Stimulated activated CD8-positive, alpha-beta memory T cell treated with anti-CD3 and anti-CD28 coated beads, Interleukin-4, amount 100 ng/mL, for 4 hours (primary cell): ENCODE measurements around the gene CFAP97D2.
"Not testable (repeated sequence)": the region's sequence is repeated elsewhere in the genome, so short reads cannot be mapped to it uniquely, and the experiment has no call there.

ENCODE experiments used
- DNase-seq, 2 donors: peaks; one replicate each; pipeline ENCODE4 v3.0.0-alpha.2; 2020; ENCODE audit warnings: low read depth in 2 of 2, low spot score in 1 of 2

The CFAP97D2 gene

GRCh38 chr13:114231886-114232285 is 52.8 kb downstream of the CFAP97D2 start:
- no peak for DNase-seq

GRCh38 chr13:114234266-114234644 is 55.2 kb downstream of the CFAP97D2 start:
- no peak for DNase-seq

GRCh38 chr13:114234645-114235421 is 55.8 kb downstream of the CFAP97D2 start, which contains the start of gene CDC16:
CDC16 (plus strand) TSS chr13:114234897; CDS start chr13:114235085, 188 bp downstream.
- peak; percentile 68 to 82 for DNase-seq

GRCh38 chr13:114235697-114236096 is 56.6 kb downstream of the CFAP97D2 start:
- no peak for DNase-seq

GRCh38 chr13:114236227-114236626 is 57.2 kb downstream of the CFAP97D2 start:
- DNase-seq = no peak

GRCh38 chr13:114237415-114238112 is 58.5 kb downstream of the CFAP97D2 start:
- DNase-seq = no peak

- no peak for DNase-seq
These were observed 62.9 kb downstream of the CFAP97D2 start for GRCh38 chr13:114241918-114242317.

GRCh38 chr13:114243971-114244370 is 64.9 kb downstream of the CFAP97D2 start:
- DNase-seq = no peak

- no peak for DNase-seq
These were observed 65.6 kb downstream of the CFAP97D2 start for GRCh38 chr13:114244637-114245036.

- no peak for DNase-seq
These were observed 69.0 kb downstream of the CFAP97D2 start for GRCh38 chr13:114248011-114248410.

GRCh38 chr13:114249077-114249476 is 70.0 kb downstream of the CFAP97D2 start:
- DNase-seq = no peak

- not testable (repeated sequence) for DNase-seq
These were observed 72.8 kb downstream of the CFAP97D2 start for GRCh38 chr13:114251639-114252440.

- DNase-seq = no peak
These were observed 77.5 kb downstream of the CFAP97D2 start for GRCh38 chr13:114256547-114256946.

- DNase-seq = no peak
These were observed 78.0 kb downstream of the CFAP97D2 start for GRCh38 chr13:114257014-114257413.

- DNase-seq = no peak
These were observed 79.5 kb downstream of the CFAP97D2 start for GRCh38 chr13:114258589-114258988.

- DNase-seq = no peak
These were observed 80.3 kb downstream of the CFAP97D2 start for GRCh38 chr13:114259374-114259773.

- DNase-seq = no peak
These were observed 80.9 kb downstream of the CFAP97D2 start for GRCh38 chr13:114259974-114260373.

- DNase-seq = no peak
These were observed 81.8 kb downstream of the CFAP97D2 start for GRCh38 chr13:114260814-114261213.

- no peak for DNase-seq
These were observed 82.4 kb downstream of the CFAP97D2 start for GRCh38 chr13:114261328-114261965.

- no peak for DNase-seq
These were observed 84.5 kb downstream of the CFAP97D2 start for GRCh38 chr13:114263578-114263977.

- not testable (repeated sequence) for DNase-seq
These were observed 85.3 kb downstream of the CFAP97D2 start for GRCh38 chr13:114264313-114264712.
